GM21528 (cell line): ENCODE results near the gene KCNQ1.

Experiments used
- ATAC-seq: cut with Tn5 transposase; IDR thresholded peaks from one replicate; pipeline ENCODE4 v1.9.1; 2021; ENCODE audit warnings: mild to moderate bottlenecking, moderate library complexity; ENCODE audit not compliant: unreplicated experiment, low FRiP score

KCNQ1 gene

GRCh38 chr11:2440646-2441045 is 4.2 kb upstream of the KCNQ1 start:
- ATAC-seq: no peak

DNA sequence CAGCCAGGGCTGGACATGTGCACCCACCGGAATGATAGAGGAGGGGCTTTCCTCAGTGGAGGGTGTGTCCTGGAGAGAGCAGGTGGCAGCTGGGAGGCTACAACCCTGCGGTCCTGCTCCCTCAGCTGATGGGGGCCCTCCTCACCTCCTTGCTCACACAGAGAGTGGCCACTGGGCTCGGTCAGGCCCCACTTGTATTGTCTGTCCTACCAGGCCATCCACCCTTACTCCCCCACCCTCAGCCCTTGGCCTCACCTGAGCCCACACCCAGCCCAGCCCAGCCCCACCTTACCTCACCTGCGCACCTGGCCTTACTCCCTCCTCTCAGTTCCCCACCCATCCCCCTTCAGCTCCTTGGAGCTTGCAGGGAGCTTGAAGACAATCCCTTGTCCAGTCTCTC is 3.6 kb upstream of the KCNQ1 start:
- ATAC-seq: no peak

DNA sequence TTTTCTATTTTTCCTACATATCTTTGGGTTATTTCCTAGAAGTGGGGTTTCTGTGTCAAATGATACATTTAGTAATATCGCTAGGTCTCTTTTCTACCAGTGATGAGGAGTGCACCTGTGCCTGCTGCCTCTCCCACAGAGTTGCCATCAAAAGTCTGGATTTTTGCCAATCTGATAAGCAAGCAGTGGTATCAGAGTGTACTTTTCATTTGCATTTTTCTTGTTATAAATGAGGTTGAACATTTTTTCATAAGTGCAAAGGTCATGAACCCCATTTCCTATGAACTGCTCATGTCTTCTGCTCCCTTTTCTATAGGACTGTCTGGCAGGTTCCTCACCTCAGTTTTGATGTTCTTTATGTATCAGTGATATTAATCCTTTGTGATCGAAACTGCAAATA is 2.2 kb upstream of the KCNQ1 start:
- no peak for ATAC-seq

GRCh38 chr11:2443406-2443805 is 1.4 kb upstream of the KCNQ1 start:
- ATAC-seq: no peak

GRCh38 chr11:2443881-2444820 is 657 bp upstream of the KCNQ1 start, which contains the start of gene TRPM5:
TSS of gene TRPM5 (minus strand) at chr11:2444514. CDS start at chr11:2423036, 21,478 bp downstream.
- ATAC-seq: no peak

- ATAC-seq: no peak
These were observed 1.1 kb downstream of the KCNQ1 start for GRCh38 chr11:2445746-2446551.

DNA sequence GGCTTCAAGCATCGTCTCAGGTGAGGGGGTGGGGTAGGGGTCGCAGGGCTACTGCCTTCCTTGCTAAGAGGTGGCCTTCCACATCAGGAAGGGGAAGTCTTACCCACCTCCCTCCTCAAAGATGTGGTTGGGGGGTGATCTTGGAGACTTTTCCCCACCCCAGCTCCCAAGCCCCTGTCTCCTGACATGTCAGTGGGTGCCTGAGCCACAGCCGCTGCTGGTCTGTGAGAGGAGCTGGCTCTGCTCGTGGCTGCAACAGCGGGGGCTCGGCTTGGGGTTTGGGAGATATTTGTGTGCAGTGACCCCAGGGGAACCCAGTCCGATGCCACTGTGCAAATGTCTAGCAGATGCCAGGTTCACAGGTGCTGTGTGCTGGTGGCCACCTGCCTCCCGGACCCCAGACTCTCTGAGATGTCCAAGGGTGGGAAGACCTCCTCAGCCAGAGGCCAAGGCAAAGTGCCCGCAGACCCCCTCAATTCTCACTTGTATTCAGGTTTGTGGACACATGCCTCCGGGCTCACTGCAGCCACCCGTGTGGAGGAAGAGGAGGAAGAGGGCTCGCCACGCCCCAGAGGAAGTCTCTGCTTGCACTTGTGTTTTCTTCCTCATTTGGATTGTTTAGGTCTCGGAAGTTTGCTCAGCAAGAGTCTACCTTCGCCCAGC is 1.9 kb downstream of the KCNQ1 start:
- no peak for ATAC-seq

DNA sequence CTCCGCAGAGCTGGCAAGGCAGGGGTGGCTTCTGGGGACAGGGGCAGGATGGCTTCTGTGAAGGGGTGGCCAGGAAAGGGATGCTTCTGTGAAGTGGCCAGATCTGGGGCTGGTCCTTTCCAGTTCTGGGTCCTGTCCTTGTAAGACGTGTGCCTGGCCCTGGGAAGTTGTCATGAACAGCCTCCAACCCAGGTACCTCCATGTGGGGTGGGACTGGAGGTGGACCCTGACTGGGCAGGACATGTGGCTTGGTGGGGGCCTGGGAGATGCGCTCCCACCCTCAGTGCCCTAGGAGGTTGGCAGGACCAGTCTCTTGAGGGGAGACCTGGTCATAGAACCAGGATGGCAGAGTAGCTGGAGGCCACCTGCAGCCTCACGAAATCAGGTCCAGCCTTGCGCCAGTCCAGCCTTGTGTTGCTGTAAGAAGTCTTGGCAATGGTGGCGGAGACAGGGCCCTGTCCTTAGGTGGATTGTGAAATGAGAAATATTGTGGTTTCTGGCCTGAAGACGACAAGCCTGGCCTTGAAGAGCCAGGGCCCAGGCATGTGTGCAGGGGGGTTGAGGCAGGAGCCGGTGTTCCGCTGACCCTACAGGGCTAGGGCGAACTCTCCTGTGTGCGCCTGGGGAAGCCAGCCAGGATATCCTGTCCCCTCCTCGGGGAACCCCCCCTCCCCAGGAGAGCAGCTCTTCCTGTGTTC is 2.6 kb downstream of the KCNQ1 start:
- ATAC-seq: no peak

- no peak for ATAC-seq
These were observed 3.3 kb downstream of the KCNQ1 start for GRCh38 chr11:2447951-2448650.

- no peak for ATAC-seq
These were observed 4.1 kb downstream of the KCNQ1 start for GRCh38 chr11:2448661-2449547.

DNA sequence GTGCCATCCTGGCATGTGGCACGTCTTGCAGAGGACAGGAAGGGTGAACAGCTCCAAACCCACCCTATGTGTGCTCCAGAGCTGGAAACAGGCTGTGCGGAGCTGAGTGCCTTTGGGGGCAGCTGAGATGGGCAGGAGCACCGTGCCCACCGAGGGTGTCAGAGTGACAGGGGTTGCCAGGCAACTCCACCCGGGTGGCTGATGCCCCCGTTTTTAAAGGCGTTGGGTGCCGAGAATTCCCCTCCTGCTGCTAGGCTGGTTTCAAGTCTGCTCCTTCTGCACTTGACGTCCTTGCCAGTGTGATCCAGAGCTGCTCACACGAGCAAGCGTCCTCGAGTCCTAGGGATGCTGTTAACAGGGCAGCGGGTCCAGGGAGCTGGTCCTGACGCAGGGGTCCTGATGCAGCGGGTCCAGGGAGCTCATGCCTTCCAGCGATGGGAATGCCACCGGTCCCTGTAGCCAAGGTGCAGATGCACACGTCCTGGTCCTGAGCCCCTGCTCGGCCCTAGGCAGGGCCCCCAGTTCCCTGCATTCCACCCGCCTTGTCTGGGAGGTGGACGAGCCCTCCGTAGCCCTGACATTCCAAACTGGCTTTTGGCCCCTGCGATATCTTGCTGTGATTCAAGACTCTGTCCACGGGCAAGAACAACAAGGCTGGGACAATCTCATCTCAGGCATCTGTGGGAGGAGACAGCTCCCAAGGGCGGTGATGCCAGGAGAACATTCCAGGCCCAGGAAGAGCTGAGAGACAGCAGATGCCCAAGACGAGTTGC is 4.9 kb downstream of the KCNQ1 start:
- ATAC-seq: no peak

DNA sequence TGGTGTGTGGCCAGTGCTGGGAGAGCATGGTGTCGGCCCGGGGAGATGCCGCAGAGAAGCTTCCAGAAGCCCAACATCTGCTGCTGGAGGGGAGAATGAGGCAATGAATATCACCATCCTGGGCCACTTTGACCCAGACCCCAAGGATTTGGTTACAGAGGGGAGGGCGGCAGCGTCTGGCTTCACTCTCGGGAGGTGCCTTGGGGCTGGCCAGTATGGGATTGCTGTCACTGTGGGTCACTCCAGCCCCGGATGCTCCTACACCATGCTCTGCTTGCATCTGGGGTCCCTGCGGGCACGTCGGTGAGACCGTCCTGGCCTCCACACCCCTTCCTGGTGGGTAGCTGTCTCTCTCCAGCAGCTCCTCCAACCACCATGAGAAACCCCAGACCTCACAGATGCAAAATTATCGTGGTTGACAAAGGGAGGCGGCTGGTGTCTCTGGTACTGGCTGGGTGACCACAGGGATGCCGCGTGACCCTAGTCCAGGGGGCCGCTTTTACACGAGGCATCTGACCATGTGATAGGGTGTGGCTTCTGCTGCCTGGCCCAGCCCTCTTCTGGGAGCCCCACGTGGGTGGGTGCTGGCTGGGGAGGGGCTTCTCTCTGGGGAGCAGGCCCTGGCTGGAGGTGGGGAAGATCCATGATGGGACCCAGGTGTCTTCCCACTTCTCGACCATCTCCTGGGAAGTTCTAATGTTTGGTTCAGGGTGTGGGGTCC is 5.7 kb downstream of the KCNQ1 start:
- ATAC-seq: no peak

DNA sequence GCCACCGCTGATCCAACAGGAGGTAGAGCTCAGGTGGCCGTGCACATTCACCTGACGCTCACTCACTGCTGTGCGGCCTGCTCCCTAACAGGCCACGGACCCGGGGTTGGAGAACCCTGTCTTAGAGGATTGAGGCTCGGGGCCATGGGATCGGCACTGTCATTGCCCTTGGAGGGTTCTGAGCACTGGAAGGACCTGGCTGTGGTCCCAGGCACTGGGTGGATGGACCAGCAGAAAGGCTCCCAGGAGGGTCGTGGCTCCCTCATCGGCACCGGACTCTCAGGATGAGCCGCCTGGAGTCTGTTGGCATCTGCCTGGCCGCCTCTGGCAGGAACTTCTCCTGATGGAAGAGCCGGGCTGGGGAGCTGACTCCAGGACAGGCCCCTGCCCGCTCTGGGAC is 6.5 kb downstream of the KCNQ1 start:
- no peak for ATAC-seq

GRCh38 chr11:2451916-2452315 is 7.1 kb downstream of the KCNQ1 start:
- no peak for ATAC-seq

DNA sequence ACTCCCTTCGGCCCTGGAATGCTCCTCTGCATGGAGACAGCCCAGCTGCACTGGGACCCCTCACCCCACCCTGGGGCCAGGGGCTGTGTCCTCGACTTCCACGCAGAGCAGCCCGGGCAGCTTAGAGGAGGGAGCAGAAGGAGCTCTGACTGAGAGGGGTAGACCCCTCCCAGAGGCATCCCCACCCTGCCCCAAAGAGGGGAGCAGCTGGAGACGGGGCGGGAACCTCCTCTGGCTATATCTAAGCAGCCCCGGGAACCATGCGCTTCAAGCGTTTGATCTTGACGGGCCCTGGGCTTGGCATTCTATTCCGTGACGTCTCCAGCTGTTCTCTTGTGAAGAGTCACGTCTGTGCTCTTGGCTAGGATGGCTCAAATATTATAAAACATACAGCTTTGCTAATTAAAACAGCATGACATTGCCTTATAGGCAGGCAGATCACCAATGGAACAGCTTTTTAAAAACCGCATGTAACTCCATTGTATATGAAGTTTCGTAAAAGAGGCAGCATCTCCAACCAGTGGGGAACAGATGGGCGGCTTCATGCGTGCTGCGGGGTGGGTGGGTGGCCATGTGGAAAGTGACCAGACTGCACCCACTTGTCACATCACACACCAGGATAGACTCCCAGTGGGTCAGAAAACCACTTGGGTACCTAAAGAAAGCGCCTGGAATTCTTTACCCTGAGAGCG is 7.7 kb downstream of the KCNQ1 start:
- ATAC-seq: no peak

- no peak for ATAC-seq
These were observed 8.6 kb downstream of the KCNQ1 start for GRCh38 chr11:2453436-2453835.

DNA sequence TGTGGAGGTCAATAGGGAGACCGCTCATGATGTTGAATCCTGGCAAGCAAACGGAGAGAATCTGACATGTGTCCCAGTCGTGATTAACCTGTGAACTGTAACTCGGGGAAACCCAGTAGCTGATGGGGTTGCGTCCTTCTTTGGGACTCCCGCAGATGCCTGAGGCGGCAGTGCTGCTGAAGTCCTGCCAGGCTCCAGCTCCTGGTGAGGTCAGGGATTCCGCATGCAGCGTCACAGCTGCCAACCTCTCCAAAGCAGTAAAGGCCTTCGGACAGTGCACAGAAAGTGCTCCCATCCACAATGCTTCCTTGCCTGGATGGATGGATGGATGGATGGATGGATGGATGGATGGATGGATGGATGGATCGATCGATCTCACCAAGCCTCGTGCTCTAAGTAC is 13.5 kb downstream of the KCNQ1 start:
- no peak for ATAC-seq
